ENCODE measurements around the gene CLEC4G.

CLEC4G gene

DNA sequence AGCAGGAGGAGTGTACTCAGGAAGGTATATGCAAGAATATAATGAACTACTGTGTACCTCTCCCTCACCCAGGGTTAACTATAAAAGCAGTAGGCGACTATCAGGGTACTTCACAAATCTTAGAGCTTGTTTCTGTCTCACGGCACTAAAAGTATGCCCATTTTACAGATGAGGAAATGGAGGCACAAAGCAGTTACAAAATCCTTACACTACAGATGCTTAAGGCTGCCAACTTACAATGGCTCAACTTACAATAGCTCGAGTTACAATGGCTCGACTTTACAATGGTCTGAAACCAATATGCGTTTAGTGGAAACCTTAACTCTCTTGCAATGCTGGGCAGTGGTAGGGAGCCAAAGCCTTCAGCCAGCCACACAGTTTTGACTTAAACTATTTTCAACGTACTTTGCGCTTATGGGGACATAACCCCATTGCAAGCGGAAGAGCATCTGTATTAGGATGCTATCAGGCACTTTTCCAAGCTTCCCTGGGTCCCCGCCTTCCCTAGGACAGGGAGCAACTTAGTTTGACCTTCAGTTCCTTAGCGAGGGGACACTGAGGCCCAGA lies 34.1 kb downstream of the CLEC4G start:
- TF ChIP-seq, protein P1, sequence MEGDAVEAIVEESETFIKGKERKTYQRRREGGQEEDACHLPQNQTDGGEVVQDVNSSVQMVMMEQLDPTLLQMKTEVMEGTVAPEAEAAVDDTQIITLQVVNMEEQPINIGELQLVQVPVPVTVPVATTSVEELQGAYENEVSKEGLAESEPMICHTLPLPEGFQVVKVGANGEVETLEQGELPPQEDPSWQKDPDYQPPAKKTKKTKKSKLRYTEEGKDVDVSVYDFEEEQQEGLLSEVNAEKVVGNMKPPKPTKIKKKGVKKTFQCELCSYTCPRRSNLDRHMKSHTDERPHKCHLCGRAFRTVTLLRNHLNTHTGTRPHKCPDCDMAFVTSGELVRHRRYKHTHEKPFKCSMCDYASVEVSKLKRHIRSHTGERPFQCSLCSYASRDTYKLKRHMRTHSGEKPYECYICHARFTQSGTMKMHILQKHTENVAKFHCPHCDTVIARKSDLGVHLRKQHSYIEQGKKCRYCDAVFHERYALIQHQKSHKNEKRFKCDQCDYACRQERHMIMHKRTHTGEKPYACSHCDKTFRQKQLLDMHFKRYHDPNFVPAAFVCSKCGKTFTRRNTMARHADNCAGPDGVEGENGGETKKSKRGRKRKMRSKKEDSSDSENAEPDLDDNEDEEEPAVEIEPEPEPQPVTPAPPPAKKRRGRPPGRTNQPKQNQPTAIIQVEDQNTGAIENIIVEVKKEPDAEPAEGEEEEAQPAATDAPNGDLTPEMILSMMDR (IDR thresholded peaks at IDR 0.05; ENCODE audit: low read depth, low read length, missing control alignments): no peak
- no peak for DNase-seq (ENCODE audit: low read depth)
- peak overlapping the region; percentile 52 for H3K4me3 ChIP-seq (ENCODE audit: low read depth, low read length)

DNA sequence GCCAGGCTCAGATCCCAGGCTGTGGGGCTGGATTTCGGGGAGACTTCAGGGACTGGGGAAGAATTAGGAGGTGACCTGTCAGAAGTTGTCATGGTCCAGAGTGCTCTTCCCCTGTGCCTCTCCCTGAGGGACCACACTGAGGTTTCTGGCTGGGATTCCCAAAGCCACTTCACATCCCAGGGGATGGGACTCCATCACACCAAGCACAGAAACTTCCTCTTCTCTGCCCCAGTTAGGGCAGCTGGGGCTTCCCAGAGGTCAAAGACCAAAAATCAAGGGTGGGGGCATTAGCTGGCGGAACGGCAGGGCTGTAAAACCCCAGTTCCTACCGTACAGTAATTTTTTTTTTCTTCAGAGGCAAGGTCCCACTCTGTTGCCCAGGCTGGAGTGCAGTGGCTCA lies 37.4 kb downstream of the CLEC4G start:
- H3K4me3 ChIP-seq (ENCODE audit: low read depth, low read length): no peak overlapping the region
- TF ChIP-seq, protein P1 (IDR thresholded peaks at IDR 0.05; ENCODE audit: low read depth, low read length, missing control alignments): no peak
- no peak for DNase-seq (ENCODE audit: low read depth)

DNA sequence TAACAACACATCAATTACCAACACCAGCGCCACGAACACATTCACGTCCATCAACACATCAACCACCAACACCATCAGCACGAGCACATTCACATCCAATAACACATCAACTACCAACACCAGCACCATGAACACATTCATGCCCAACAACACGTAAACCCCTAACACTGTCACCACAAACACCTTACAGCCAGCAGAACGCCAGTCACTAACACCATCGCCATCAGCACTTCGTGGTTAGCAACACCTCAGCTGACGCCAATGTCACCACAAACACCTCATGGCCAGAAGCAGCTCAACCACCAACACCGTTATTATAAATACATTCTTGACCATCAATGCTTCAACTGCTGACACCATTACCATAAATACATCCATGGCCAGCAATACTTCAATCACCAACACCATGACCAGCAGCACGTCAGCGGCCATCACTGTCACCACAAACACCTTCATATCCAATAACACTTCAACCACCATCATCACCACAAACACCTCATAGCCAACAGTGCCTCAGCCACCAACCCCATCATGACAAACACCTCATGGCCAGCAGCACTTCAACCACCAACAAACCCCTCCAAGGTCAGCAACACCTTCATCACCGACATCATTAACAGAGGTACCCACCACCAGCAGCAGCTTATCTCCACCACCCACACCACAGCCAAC lies 39.4 kb downstream of the CLEC4G start:
- DNase-seq (ENCODE audit: low read depth): no peak
- TF ChIP-seq, protein P1 (IDR thresholded peaks at IDR 0.05; ENCODE audit: low read depth, low read length, missing control alignments): no peak
- no peak overlapping the region for H3K4me3 ChIP-seq (ENCODE audit: low read depth, low read length)

DNA sequence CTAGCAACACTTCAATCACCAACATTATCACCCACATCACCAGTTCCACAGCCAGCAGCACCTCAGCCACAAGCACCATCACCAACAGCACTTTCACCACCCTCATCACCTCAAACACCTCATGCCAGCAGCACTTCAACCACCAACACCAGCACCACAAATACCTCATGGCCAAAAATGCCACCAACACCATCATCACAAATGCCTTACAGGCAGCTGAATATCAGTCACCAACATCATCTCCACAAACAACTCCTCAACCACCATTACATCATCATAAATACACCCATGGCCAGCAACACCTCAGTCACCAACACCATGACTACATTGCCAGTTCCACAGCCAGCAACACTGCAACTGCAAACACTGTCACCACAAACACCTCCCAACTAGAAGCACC lies 40.4 kb downstream of the CLEC4G start:
- DNase-seq (ENCODE audit: low read depth): no peak
- no peak overlapping the region for H3K4me3 ChIP-seq (ENCODE audit: low read depth, low read length)
- TF ChIP-seq, protein P1 (IDR thresholded peaks at IDR 0.05; ENCODE audit: low read depth, low read length, missing control alignments): no peak

DNA sequence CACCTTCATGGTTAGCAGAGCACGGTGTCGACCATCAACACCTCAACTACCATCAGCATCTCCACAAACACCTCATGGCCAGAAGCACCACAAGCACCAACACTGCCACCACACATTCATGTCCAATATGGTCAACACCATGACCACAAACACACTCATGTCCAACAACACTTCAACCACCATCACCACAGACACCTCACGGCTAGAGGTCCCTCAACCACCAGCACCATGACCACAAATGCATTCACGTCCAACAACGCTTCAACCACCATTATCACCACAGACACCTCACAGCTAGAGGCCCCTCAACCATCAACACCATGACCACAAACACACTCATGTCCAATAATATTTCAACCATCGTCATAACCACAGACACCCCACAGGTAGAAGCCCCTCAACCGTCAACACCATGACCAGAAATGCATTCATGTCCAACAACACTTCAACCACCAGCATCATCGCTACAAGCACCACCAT lies 41.1 kb downstream of the CLEC4G start:
- H3K4me3 ChIP-seq (ENCODE audit: low read depth, low read length): no peak overlapping the region
- TF ChIP-seq, protein P1 (IDR thresholded peaks at IDR 0.05; ENCODE audit: low read depth, low read length, missing control alignments): no peak
- DNase-seq (ENCODE audit: low read depth): no peak

DNA sequence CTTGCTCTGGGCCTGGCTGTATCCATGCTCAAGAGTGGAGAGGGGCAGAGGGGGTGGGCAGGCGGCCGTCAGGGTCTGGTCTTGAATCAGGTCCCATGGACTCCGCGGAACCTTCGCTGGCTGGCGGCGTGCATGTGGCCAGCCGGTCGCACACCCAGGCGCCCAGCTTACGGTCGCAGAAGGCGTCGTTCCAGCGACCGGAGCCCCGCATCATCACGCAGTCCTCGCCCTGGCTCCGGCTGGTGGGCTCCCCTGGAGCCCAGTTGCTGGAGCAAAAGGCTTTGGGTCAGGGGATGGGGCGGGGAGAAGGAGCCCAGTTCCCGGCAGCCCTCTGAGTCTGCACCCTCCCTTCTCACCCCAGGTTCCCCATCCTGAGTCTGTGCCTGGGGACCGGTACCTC lies 42.7 kb downstream of the CLEC4G start:
- TF ChIP-seq, protein P1 (IDR thresholded peaks at IDR 0.05; ENCODE audit: low read depth, low read length, missing control alignments): no peak

DNA sequence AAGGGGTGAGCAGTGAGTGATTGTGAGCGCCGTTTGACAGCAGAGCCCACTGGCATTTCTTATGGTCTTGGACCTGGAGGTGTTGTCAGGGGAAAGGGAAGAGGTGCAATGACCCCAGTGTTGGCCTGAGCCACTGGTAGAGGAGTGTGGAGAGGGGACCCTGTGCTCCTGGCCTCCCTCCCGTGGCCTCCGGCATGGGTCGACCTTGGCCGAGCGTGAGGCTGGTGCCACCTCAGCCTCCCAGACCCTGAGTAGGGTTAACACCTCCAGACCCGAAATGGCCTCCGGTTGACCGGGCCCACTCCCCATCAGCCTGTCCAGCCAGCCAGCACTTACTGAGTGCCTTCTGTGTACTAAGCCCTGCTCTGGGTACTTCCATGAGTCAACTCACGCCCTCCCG lies 44.7 kb downstream of the CLEC4G start:
- DNase-seq (ENCODE audit: low read depth): no peak
- TF ChIP-seq, protein P1 (IDR thresholded peaks at IDR 0.05; ENCODE audit: low read depth, low read length, missing control alignments): no peak
- H3K4me3 ChIP-seq (ENCODE audit: low read depth, low read length): no peak overlapping the region

More for the DNA sequence above, 42.7 kb downstream of the CLEC4G start:
- DNase-seq (ENCODE audit: low read depth): no peak
- H3K4me3 ChIP-seq (ENCODE audit: low read depth, low read length): no peak overlapping the region

All from GM12864 (cell line).